A549 (cell line): ENCODE results near the gene PCDHGC5.

Experiments used
- CHD2 ChIP-seq: fragments of 150-350 bp; IDR thresholded peaks from 2 replicates; pipeline ENCODE4 v1.6.1; 2014; ENCODE audit warnings: low read length; ENCODE audit not compliant: partially characterized antibody
- JUN ChIP-seq, 2 experiments: fragments of >200 bp; sonication (Bioruptor Twin); formaldehyde crosslinking; IDR thresholded peaks; 2 replicates in 1 of 2; 3 replicates in 1 of 2; pipeline ENCODE4 v1.6.1; 2016 to 2017
- POLR2A ChIP-seq: IDR thresholded peaks from 2 replicates; pipeline ENCODE4 v1.6.1; 2012; ENCODE audit warnings: mild to moderate bottlenecking, low read length
- RAD21 ChIP-seq, 2 experiments: fragments of >200 bp in 1 of 2; sonication (Bioruptor Twin) in 1 of 2; formaldehyde crosslinking in 1 of 2; IDR thresholded peaks in 1 of 2; conservative IDR thresholded peaks in 1 of 2; 2 replicates in 1 of 2; 3 replicates in 1 of 2; pipeline ENCODE4 v1.6.1; 2012 to 2018; ENCODE audit warnings: inconsistent platforms in 1 of 2
- TF ChIP-seq, protein P1 (sequence below): fragments of >200 bp; sonication (Bioruptor Twin); formaldehyde crosslinking; IDR thresholded peaks from 3 replicates; pipeline ENCODE4 v1.5.1; 2016

DNA sequence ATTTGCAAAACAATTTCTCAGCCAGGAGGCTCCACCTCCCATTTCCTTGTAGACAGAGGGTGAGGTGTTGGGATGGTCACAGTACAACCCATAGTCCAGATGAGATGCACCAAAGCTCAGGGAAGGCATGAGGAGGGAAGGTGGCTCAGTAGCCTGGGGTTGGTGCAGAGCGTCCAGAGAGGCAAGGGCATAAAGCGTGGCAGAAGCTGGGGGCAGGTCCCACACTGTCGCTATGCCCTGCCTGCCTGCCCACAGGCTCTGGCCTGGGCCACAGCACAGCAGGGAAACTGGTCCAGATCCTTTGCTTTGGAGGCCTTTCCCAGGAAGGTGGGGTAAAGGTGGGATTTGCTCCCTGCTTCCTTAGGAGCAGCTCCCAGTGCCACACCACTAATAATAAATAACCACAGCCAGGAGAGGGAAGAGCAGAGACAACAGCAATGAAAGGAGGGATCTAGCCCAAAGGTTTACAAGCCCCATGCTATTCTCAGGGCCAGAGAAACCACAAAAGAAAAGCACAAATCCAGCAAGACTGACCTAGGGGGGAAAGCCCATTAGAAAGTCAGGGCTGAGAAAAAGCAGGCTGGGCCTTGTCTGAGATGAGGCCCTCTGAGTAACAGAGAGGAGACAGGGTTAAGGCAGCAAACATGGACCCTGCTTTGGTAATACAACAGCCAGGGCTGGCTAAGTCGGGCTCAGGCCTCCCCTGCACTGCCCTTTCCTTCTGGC lies 27.2 kb downstream of the PCDHGC5 start:
- TF ChIP-seq POLR2A, result no peak
- TF ChIP-seq, protein P1, sequence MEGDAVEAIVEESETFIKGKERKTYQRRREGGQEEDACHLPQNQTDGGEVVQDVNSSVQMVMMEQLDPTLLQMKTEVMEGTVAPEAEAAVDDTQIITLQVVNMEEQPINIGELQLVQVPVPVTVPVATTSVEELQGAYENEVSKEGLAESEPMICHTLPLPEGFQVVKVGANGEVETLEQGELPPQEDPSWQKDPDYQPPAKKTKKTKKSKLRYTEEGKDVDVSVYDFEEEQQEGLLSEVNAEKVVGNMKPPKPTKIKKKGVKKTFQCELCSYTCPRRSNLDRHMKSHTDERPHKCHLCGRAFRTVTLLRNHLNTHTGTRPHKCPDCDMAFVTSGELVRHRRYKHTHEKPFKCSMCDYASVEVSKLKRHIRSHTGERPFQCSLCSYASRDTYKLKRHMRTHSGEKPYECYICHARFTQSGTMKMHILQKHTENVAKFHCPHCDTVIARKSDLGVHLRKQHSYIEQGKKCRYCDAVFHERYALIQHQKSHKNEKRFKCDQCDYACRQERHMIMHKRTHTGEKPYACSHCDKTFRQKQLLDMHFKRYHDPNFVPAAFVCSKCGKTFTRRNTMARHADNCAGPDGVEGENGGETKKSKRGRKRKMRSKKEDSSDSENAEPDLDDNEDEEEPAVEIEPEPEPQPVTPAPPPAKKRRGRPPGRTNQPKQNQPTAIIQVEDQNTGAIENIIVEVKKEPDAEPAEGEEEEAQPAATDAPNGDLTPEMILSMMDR, result no peak
- TF ChIP-seq CHD2, result no peak
- TF ChIP-seq JUN (IDR thresholded peaks at IDR 0.05), result no peak
- TF ChIP-seq RAD21 (conservative IDR thresholded peaks at IDR 0.05 in 1 of 2, IDR thresholded peaks at IDR 0.05 in 1 of 2), result no peak
